ENCODE measurements around the gene MVB12A. TPM values are rescaled to one million over a fixed set of nuclear protein-coding genes. Genes with fewer than 3 reads are reported as not detected.

The MVB12A gene
- total and polyA plus RNA-seq, 8 donors: 41.7 to 59.5 (median 47.1) TPM

GRCh38 chr19:17457616-17458015, 37.8 kb downstream of the MVB12A start:
- H3K36me3 ChIP-seq: no peaks in the 10 kb centered on the region
- H3K4me3 ChIP-seq: no peak overlapping the region
- no peaks in the 10 kb centered on the region for H3K9me3 ChIP-seq
- H3K27me3 ChIP-seq: peaks cover 22 to 87% of the 10 kb centered on the region in 2 donors
- no peak for TF ChIP-seq CTCF (IDR thresholded peaks at IDR 0.05)
- no peak for DNase-seq
- H3K4me1 ChIP-seq: no peaks in the 10 kb centered on the region
- intact Hi-C loops (cut with DNase I): no loop called here
- no peak for ATAC-seq
- no peak overlapping the region for H3K27ac ChIP-seq

- Histone ChIP-seq H3K27ac (no peak overlapping the region), H3K4me3 (no peak overlapping the region), H3K36me3 (no peaks in the 10 kb centered on the region), H3K9me3 (no peaks in the 10 kb centered on the region), H3K27me3 (peaks cover 22 to 80% of the 10 kb centered on the region in 2 donors), H3K4me1 (no peaks in the 10 kb centered on the region)
- TF ChIP-seq CTCF (IDR thresholded peaks at IDR 0.05): no peak
- DNase-seq (no peak), ATAC-seq (no peak)
- intact Hi-C loops (cut with DNase I): no loop called here
Measured at GRCh38 chr19:17458970-17459369, 39.1 kb downstream of the MVB12A start.

DNA sequence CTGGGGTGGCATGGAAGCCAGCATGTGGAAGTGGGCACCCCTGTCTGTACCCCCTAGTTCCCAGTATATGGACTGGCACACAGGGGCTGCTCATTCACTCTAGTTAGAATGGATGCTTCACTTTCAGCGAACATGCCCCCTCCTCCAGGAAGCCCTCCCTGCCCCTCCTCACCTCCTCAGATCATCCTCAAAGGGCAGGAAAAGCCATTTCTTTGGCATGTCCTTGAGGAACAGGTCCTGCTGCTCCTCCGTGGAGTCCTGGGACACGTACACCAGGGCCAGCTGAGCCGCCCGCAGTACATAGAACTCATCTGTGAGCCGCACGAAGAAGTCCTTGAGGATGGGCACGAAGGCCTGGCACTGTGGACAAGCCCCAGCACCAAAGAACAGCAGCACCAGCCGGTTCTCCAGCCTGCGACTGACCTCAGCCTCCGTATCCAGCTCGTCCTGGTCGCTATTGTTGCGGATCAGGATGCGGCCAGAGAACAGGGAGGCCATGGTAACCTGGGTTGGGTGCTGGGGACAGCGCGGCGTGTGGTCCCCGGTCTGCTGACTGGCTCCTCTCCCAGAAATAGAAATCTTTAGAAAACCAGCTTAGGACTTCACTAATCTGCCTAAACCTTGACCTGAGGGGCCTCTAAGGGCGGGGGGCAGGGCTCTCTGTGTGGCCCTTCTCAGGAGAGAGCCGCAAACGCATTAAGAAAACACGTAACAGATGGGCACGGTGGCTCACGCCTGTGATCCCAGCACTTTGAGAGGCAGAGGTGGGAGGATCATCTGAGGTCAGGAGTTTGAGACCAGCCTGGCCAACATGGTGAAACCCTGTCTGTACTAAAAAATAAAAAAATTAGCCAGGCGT, 40.8 kb downstream of the MVB12A start, which contains the start of gene NXNL1:
Gene NXNL1 (minus strand): TSS at position 555 of the 859 bp plus-strand sequence. CDS start 57 bp downstream, at position 498.
- intact Hi-C loops (cut with DNase I): loop anchor here in 1 of 2 donors (5.0 kb wide), 1 partner anchor 63 kb away; no protein-coding TSS in a partner anchor

DNA sequence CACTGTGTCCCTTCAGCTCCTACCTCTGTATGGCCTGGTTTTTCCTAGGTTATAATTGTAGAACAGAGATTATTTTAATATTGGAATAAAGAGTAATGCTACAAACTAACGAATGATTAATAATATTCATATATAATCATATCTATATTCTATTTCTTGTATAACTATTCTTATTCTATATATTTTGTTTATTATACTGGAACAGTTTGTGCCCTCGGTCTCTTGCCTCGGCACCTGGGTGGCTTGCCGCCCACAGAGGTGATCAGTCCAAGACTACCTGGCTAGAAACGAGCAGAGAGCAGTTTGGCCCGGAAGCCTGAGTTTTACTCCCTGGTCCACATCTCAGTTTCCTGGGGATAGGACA, 46.6 kb downstream of the MVB12A start:
- H3K36me3 ChIP-seq: no peaks in the 10 kb centered on the region
- H3K27ac ChIP-seq: no peak overlapping the region
- H3K27me3 ChIP-seq: peaks cover 0 to 9% of the 10 kb centered on the region in 2 donors
- no peak overlapping the region for H3K4me3 ChIP-seq
- no peak for DNase-seq
- no peaks in the 10 kb centered on the region for H3K9me3 ChIP-seq
- no peak for ATAC-seq
- H3K4me1 ChIP-seq: peaks cover 4 to 33% of the 10 kb centered on the region in 2 donors
- intact Hi-C loops (cut with DNase I): no loop called here
- no peak for TF ChIP-seq CTCF (IDR thresholded peaks at IDR 0.05)

More for the DNA sequence above, 40.8 kb downstream of the MVB12A start, which contains the start of gene NXNL1:
- H3K27me3 ChIP-seq: peaks cover 9 to 64% of the 10 kb centered on the region in 2 donors
- no peaks in the 10 kb centered on the region for H3K4me1 ChIP-seq
- DNase-seq: peak in 1 of 4 donors; percentile 45
- ATAC-seq: no peak
- H3K36me3 ChIP-seq: no peaks in the 10 kb centered on the region
- H3K9me3 ChIP-seq: no peaks in the 10 kb centered on the region
- no peak for TF ChIP-seq CTCF (IDR thresholded peaks at IDR 0.05)
- H3K4me3 ChIP-seq: no peak within 1 kb of the TSS
- H3K27ac ChIP-seq: no peak within 1 kb of the TSS

GRCh38 chr19:17467471-17468301, 47.8 kb downstream of the MVB12A start:
- Histone ChIP-seq H3K9me3 (no peaks in the 10 kb centered on the region), H3K27me3 (peaks cover 0 to 4% of the 10 kb centered on the region in 2 donors), H3K4me1 (peaks cover 8 to 46% of the 10 kb centered on the region in 2 donors), H3K27ac (no peak overlapping the region), H3K36me3 (no peaks in the 10 kb centered on the region), H3K4me3 (no peak overlapping the region)
- TF ChIP-seq CTCF (IDR thresholded peaks at IDR 0.05): no peak
- ATAC-seq (no peak), DNase-seq (peak in 1 of 4 donors; percentile 17)
- intact Hi-C loops (cut with DNase I): no loop called here

All from left lung (tissue), 10 donors.